ENCODE data around the gene CDK5RAP2.
"Not testable (repeated sequence)": the region's sequence is repeated elsewhere in the genome, so short reads cannot be mapped to it uniquely, and the experiment has no call there.

DNA sequence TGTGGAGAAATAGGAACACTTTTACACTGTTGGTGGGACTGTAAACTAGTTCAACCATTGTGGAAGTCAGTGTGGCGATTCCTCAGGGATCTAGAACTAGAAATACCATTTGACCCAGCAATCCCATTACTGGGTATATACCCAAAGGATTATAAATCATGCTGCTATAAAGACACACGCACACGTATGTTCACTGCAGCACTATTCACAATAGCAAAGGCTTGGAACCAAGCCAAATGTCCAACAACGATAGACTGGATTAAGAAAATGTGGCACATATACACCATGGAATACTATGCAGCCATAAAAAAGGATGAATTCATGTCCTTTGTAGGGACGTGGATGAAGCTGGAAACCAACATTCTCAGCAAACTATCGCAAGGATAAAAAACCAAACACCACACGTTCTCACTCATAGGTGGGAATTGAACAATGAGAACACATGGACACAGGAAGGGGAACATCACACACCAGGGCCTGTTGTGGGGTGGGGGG is 27.7 kb downstream of the CDK5RAP2 start:
- TF ChIP-seq, protein P1, sequence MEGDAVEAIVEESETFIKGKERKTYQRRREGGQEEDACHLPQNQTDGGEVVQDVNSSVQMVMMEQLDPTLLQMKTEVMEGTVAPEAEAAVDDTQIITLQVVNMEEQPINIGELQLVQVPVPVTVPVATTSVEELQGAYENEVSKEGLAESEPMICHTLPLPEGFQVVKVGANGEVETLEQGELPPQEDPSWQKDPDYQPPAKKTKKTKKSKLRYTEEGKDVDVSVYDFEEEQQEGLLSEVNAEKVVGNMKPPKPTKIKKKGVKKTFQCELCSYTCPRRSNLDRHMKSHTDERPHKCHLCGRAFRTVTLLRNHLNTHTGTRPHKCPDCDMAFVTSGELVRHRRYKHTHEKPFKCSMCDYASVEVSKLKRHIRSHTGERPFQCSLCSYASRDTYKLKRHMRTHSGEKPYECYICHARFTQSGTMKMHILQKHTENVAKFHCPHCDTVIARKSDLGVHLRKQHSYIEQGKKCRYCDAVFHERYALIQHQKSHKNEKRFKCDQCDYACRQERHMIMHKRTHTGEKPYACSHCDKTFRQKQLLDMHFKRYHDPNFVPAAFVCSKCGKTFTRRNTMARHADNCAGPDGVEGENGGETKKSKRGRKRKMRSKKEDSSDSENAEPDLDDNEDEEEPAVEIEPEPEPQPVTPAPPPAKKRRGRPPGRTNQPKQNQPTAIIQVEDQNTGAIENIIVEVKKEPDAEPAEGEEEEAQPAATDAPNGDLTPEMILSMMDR (IDR thresholded peaks at IDR 0.05) = not testable (repeated sequence)
- TF ChIP-seq POLR2A (IDR thresholded peaks at IDR 0.05) = not testable (repeated sequence)
